Lower leg skin (tissue), 3 donors: Measurements from ENCODE around the gene POPDC2.

ENCODE experiments used
- CTCF ChIP-seq, 3 donors: fragments of 450-650 bp; IDR thresholded peaks; one replicate each; pipeline ENCODE4 v1.5.1; 2016; ENCODE audit warnings: antibody characterized with exemption in 3 of 3, mild to moderate bottlenecking in 3 of 3, moderate library complexity in 2 of 3
- POLR2A ChIP-seq, 2 donors: fragments of 450-650 bp; IDR thresholded peaks; one replicate each; pipeline ENCODE4 v1.6.1; 2016 to 2017; ENCODE audit warnings: antibody characterized with exemption in 2 of 2, mild to moderate bottlenecking in 1 of 2, moderate library complexity in 1 of 2

- TF ChIP-seq CTCF (IDR thresholded peaks at IDR 0.05): no peak
- TF ChIP-seq POLR2A (IDR thresholded peaks at IDR 0.05): no peak
Observed at GRCh38 chr3:119637679-119638477, 22.5 kb downstream of the POPDC2 start.
